Osteoblast (primary cell): ENCODE results near the gene ORAI2. TPM values are rescaled to one million over a fixed set of nuclear protein-coding genes. Genes with fewer than 3 reads are reported as not detected.
A peak's percentile ranks its signal among the peaks of the same experiment; 100 is the strongest.
"Not testable (repeated sequence)": the region's sequence is repeated elsewhere in the genome, so short reads cannot be mapped to it uniquely, and the experiment has no call there.

Experiments
- DNase-seq: peaks from one replicate; pipeline ENCODE4 v3.0.0; 2011; ENCODE audit warnings: low spot score, mixed read lengths; ENCODE audit not compliant: insufficient read length; ENCODE audit errors: missing footprints
- H2AFZ ChIP-seq: 2 replicates; pipeline ENCODE4 v1.6.0; 2011; ENCODE audit warnings: mild to moderate bottlenecking, low read length
- H3K27ac ChIP-seq: 2 replicates; pipeline ENCODE4 v1.5.1; 2011; ENCODE audit warnings: mild to moderate bottlenecking, low read depth, low read length, moderate library complexity
- H3K27me3 ChIP-seq: 2 replicates; pipeline ENCODE4 v1.6.0; 2012; ENCODE audit warnings: mild to moderate bottlenecking, control low read depth, inconsistent platforms, low read length, moderate library complexity; ENCODE audit not compliant: insufficient read depth
- H3K36me3 ChIP-seq: 2 replicates; pipeline ENCODE4 v1.5.1; 2011; ENCODE audit warnings: mild to moderate bottlenecking, low read length, control low read depth, moderate library complexity; ENCODE audit not compliant: insufficient read depth
- H3K4me1 ChIP-seq: 2 replicates; pipeline ENCODE4 v1.5.1; 2011; ENCODE audit warnings: mild to moderate bottlenecking, low read length, control low read depth, moderate library complexity; ENCODE audit not compliant: insufficient read depth
- H3K4me2 ChIP-seq: 2 replicates; pipeline ENCODE4 v1.6.0; 2011; ENCODE audit warnings: mild to moderate bottlenecking, low read length; ENCODE audit not compliant: insufficient read depth
- H3K4me3 ChIP-seq: fragments of 200-600 bp; sonication (generic); 3 replicates; pipeline ENCODE4 v1.5.1; 2012; ENCODE audit warnings: mild to moderate bottlenecking, low read length, inconsistent platforms; ENCODE audit not compliant: insufficient read depth
- H3K79me2 ChIP-seq: 2 replicates; pipeline ENCODE4 v1.6.0; 2012; ENCODE audit warnings: mild to moderate bottlenecking, low read length, control low read depth, inconsistent platforms; ENCODE audit not compliant: insufficient read depth
- H3K9me3 ChIP-seq: 2 replicates; pipeline ENCODE4 v1.5.1; 2011; ENCODE audit warnings: low read depth, low read length, control low read depth
- H4K20me1 ChIP-seq: 2 replicates; pipeline ENCODE4 v1.6.0; 2012; ENCODE audit warnings: mild to moderate bottlenecking, low read length, control low read depth; ENCODE audit not compliant: insufficient read depth
- small RNA-seq: library from RNA; depleted of rRNA; stranded (forward); fragments of <200 nt; gene quantifications from one replicate; pipeline ENCODE3, GENCODE V24; 2012
- total RNA-seq: library from RNA; depleted of rRNA; stranded (reverse); fragments of >200 nt; gene quantifications from 2 replicates; pipeline ENCODE4 v1.2.3, GENCODE V29; 2012

ORAI2 gene
- total RNA-seq, 1 donor = 44.2 TPM

DNA sequence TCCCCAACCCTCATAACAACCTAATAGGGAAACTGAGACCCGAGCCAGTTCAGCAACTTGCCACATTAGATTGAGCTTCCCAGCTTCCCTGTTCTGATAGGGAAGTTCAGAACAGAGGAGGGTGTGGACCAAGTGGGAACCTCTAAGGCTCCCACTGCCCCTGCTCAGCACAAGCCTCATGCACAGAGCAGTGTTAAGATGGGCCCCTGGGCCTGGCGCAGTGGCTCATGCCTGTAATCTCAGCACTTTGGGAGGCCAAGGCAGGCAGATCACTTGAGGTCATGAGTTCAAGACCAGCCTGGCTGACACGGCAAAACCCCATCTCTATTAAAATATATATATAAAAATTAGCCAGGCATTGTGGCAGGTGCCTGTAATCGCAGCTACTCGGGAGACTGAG is 63.9 kb downstream of the ORAI2 start:
- H2AFZ ChIP-seq, H3K79me2 ChIP-seq, DNase-seq, H3K36me3 ChIP-seq, H3K27ac ChIP-seq, H4K20me1 ChIP-seq, H3K9me3 ChIP-seq, H3K4me3 ChIP-seq, H3K4me2 ChIP-seq, H3K4me1 ChIP-seq, H3K27me3 ChIP-seq: not testable (repeated sequence)

DNA sequence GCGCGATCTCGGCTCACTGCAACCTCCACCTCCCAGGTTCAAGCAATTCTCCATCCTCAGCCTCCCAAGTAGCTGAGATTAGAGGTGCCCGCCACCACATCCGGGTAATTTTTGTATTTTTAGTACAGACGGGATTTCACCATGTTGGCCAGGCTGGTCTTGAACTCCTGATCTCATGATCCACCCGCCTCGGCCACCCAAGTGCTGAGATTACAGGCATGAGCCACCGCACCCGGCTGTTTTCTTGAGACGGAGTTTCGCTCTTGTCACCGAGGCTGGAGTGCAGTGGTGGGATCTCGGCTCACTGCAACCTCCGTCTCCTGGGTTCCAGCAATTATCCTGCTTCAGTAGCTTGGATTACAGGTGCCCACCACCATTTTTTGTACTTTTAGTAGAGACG is 64.9 kb downstream of the ORAI2 start:
- not testable (repeated sequence) for H4K20me1 ChIP-seq, H3K27me3 ChIP-seq, H2AFZ ChIP-seq, H3K4me3 ChIP-seq, H3K36me3 ChIP-seq, H3K4me1 ChIP-seq, H3K9me3 ChIP-seq, H3K4me2 ChIP-seq, DNase-seq, H3K79me2 ChIP-seq, H3K27ac ChIP-seq

DNA sequence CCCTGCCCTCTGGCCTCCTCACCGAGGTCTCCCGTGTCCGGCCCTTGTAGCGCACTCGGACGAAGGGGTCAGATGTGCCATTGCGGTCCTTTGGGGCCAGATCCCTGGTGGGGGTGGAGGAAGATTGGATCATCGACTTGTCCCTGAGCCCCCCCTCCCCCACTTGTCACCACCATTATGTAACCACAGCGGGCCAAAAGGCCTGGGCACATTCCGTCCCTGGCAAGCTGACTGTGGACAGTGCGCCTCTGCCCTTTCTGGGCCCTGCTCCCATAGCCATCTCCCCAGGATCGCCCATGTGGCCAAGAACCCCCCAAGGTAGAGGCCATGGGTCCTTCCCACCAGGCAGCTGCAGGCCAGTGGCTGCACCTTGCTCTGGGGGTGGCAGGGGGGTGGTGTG is 69.8 kb downstream of the ORAI2 start:
- H2AFZ ChIP-seq, H3K4me2 ChIP-seq, H3K4me1 ChIP-seq: not testable (repeated sequence)

DNA sequence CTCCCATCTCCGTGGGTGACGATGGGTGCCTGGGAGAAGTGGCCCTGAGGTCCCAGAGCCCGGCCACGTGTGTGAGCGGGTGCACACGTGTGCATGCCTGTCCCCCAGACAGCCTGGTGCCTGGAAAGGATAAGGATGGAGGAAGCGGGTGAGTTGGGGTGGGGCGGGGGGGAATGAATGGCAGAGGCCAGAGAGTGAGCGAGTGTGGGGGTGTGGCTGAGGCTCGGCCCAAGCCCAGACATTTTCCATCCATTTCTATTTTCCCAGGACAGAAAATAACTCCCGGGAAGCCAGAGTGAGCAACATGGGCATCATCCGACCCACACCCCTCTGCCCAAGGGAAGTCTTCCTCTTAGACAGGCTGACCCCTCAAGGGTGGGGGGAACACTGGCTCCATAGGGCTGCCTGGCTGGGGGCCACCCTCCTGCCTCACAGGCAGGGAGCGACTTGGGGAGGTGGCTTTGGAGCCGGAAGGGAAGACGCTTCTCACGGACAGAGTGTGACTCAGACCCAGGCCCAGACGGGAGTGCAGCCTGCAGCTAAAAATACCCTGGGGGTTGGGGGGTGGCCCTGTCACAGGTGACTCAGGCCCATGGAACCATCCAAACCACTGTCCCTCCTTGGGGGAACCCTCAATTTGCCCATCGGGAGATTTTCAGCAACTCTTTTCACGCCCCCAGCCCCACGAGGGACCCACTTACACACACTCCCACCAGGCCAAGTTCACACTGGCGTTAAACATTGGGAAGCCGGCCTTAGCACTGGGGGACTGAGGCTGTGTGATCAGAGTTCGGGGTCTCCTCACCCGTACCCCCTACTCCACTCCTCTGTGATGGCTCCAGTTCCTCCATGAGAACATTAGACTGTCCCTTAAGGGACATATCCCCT is 72.2 kb downstream of the ORAI2 start:
- not testable (repeated sequence) for H3K4me1 ChIP-seq, H3K9me3 ChIP-seq, H3K27me3 ChIP-seq, H3K36me3 ChIP-seq, H3K4me2 ChIP-seq, H4K20me1 ChIP-seq, DNase-seq, H2AFZ ChIP-seq, H3K79me2 ChIP-seq, H3K4me3 ChIP-seq
- H3K27ac ChIP-seq = peak overlapping the region; percentile 75

More for the DNA sequence above, 69.8 kb downstream of the ORAI2 start:
- not testable (repeated sequence) for DNase-seq, H3K79me2 ChIP-seq, H3K36me3 ChIP-seq, H3K27me3 ChIP-seq, H4K20me1 ChIP-seq, H3K27ac ChIP-seq, H3K9me3 ChIP-seq, H3K4me3 ChIP-seq

Small RNA genes lying within 50 kb of the gene (small RNA-seq; reads per million reads assigned to genes)
- gene MIR548O = not detected

Other genes with a start within 250 kb of the ORAI2 start
- 2.1 and 2.2 TPM in 2 replicates for gene SH2B2, start 146.7 kb upstream of the ORAI2 start, total RNA-seq
- not detected in 2 replicates for gene SPDYE6, start 77.1 kb upstream of the ORAI2 start, total RNA-seq
- gene PRKRIP1, start 37.2 kb upstream of the ORAI2 start, total RNA-seq = 14.5 and 16.5 TPM in 2 replicates
- 13.6 and 16.3 TPM in 2 replicates for gene ALKBH4, start 31.3 kb downstream of the ORAI2 start, total RNA-seq
- gene LRWD1, start 31.4 kb downstream of the ORAI2 start, total RNA-seq = 20.0 and 24.2 TPM in 2 replicates
- gene POLR2J, start 45.3 kb downstream of the ORAI2 start, total RNA-seq = 27.1 and 27.9 TPM in 2 replicates
- 1.8 and 3.3 TPM in 2 replicates for gene RASA4B, start 84.2 kb downstream of the ORAI2 start, total RNA-seq
- 0.36 and 4.7 TPM in 2 replicates for gene UPK3BL2, start 110.1 kb downstream of the ORAI2 start, total RNA-seq
- gene SPDYE2, start 117.7 kb downstream of the ORAI2 start, total RNA-seq = not detected in 2 replicates
- 23.9 and 44.2 TPM in 2 replicates for gene POLR2J3, start 139.0 kb downstream of the ORAI2 start, total RNA-seq
- gene RASA4, start 183.2 kb downstream of the ORAI2 start, total RNA-seq = 8.8 and 9.8 TPM in 2 replicates
- 4.7 and 13.8 TPM in 2 replicates for gene UPK3BL1, start 209.2 kb downstream of the ORAI2 start, total RNA-seq
- not detected in 2 replicates for gene SPDYE2B, start 216.7 kb downstream of the ORAI2 start, total RNA-seq
- 2.5 and 8.3 TPM in 2 replicates for gene POLR2J2, start 238.1 kb downstream of the ORAI2 start, total RNA-seq